Activated B cell treated with CpG ODN at 0.5 μM for 24 hours (primary cell): ENCODE measurements around the gene RAD54L. TPM values are rescaled to one million over a fixed set of nuclear protein-coding genes. Genes with fewer than 3 reads are reported as not detected.
A peak's percentile ranks its signal among the peaks of the same experiment; 100 is the strongest.

Source experiments
- ATAC-seq: fragments of 200-7000 bp; cut with Tn5 transposase; one replicate; pipeline ENCODE4 v1.10.0; 2021; ENCODE audit warnings: low read depth, mild to moderate bottlenecking, moderate library complexity
- CTCF ChIA-PET: fragments of 350-600 bp; sonication (Branson Sonifier 250); formaldehyde crosslinking; loops from one replicate; lab custom pipeline; 2021; ENCODE audit warnings: antibody characterized with exemption; lab: Charles Lee
- POLR2A ChIA-PET: fragments of 350-600 bp; sonication (Branson Sonifier 250); formaldehyde crosslinking; loops from one replicate; lab custom pipeline; 2021; ENCODE audit warnings: antibody characterized with exemption; lab: Charles Lee
- DNase-seq: peaks from one replicate; pipeline ENCODE4 v3.0.0; 2022
- H3K27ac Mint-ChIP-seq: one replicate; pipeline ENCODE4 v1.8.0; 2020; ENCODE audit warnings: mixed read lengths
- H3K27me3 Mint-ChIP-seq: one replicate; pipeline ENCODE4 v1.8.0; 2021; ENCODE audit warnings: mixed read lengths
- H3K36me3 Mint-ChIP-seq: one replicate; pipeline ENCODE4 v1.8.0; 2021; ENCODE audit warnings: low read depth, mixed read lengths
- H3K4me1 Mint-ChIP-seq: one replicate; pipeline ENCODE4 v1.8.0; 2021; ENCODE audit warnings: mixed read lengths
- H3K4me3 Mint-ChIP-seq: one replicate; pipeline ENCODE4 v1.8.0; 2020; ENCODE audit warnings: mild to moderate bottlenecking, mixed read lengths
- H3K9me3 Mint-ChIP-seq: one replicate; pipeline ENCODE4 v1.8.0; 2020; ENCODE audit warnings: mixed read lengths
- intact Hi-C: fragments of 100-400 bp; cut with micrococcal nuclease; formaldehyde crosslinking; loops from one replicate; pipeline ENCODE4 v1.15.1; 2024
- total RNA-seq: library from RNA; stranded (reverse); gene quantifications from 2 replicates; pipeline ENCODE4 v1.2.3, GENCODE V29; 2022
- TF ChIP-seq, protein P1 (sequence below): fragments of 200-600 bp; IDR thresholded peaks from one replicate; pipeline ENCODE4 v1.8.0; 2022; ENCODE audit warnings: antibody characterized with exemption, mild to moderate bottlenecking

The RAD54L gene
- total RNA-seq = 2.9 and 3.7 TPM in 2 replicates

DNA sequence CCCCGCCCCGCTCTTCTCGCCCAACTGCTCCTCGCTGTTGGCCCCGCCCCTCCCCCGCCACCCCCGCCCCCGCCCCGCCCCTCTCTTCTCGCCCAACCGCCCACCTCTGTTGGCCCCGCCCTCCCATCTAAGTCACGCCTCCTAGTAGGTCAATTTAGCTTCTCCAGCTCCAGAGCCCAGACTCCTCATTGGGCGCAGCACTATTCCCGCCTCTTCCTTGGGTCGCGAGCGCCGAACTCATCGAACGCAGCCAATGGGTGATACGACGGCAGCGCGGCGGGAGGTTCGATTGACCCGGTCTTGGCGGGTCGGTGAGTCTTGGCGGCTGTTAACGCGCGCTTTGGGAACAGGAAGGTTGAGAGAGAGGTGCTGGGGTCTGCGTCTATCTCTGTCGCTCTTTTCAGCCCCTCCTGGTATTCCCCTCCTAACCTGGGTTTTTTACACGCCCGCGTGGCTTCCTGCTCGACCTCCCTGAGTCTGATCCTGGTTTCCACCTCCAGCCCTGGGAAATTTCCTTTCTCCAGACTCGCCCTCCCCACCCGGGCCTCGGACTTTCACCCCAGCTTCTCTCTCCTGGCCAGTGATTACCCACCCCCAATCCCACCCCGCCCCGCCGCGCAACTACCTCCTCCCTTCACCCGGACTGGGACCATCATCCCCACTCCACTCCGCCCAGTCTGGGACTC is at the start of gene RAD54L:
RAD54L (plus strand) TSS at position 328 of the 686 bp plus-strand sequence. CDS start 643 bp downstream, outside the sequence.
- peaks cover 19% of the 10 kb centered on the region for H3K4me1 Mint-ChIP-seq
- H3K27me3 Mint-ChIP-seq = no peaks in the 10 kb centered on the region
- H3K36me3 Mint-ChIP-seq = peaks cover 1% of the 10 kb centered on the region
- TF ChIP-seq, protein P1, sequence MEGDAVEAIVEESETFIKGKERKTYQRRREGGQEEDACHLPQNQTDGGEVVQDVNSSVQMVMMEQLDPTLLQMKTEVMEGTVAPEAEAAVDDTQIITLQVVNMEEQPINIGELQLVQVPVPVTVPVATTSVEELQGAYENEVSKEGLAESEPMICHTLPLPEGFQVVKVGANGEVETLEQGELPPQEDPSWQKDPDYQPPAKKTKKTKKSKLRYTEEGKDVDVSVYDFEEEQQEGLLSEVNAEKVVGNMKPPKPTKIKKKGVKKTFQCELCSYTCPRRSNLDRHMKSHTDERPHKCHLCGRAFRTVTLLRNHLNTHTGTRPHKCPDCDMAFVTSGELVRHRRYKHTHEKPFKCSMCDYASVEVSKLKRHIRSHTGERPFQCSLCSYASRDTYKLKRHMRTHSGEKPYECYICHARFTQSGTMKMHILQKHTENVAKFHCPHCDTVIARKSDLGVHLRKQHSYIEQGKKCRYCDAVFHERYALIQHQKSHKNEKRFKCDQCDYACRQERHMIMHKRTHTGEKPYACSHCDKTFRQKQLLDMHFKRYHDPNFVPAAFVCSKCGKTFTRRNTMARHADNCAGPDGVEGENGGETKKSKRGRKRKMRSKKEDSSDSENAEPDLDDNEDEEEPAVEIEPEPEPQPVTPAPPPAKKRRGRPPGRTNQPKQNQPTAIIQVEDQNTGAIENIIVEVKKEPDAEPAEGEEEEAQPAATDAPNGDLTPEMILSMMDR = no peak
- intact Hi-C loops = loop anchor here (1.0 to 10.0 kb wide), 8 partner anchors 49 to 1615 kb away; partner anchors contain the start of genes AKR1A1, EFCAB14, GPBP1L1 and LRRC41
- DNase-seq (peak; percentile 86), ATAC-seq (peak; percentile 96)
- POLR2A ChIA-PET = interaction anchor here (0.5 to 1.9 kb wide), 14 partner anchors 8 to 1616 kb away, joined by 3 to 31 read pairs (median 4); partner anchors contain the start of genes EFCAB14, LRRC41, MUTYH and NSUN4
- H3K4me3 Mint-ChIP-seq = peak within 1 kb of the TSS; percentile 95
- H3K27ac Mint-ChIP-seq = peak within 1 kb of the TSS; percentile 86
- CTCF ChIA-PET = interaction anchor here (0.7 to 2.0 kb wide), 4 partner anchors 22 to 100 kb away, joined by 3 to 9 read pairs (median 4); partner anchors contain the start of genes LRRC41 and UQCRH
- no peaks in the 10 kb centered on the region for H3K9me3 Mint-ChIP-seq

DNA sequence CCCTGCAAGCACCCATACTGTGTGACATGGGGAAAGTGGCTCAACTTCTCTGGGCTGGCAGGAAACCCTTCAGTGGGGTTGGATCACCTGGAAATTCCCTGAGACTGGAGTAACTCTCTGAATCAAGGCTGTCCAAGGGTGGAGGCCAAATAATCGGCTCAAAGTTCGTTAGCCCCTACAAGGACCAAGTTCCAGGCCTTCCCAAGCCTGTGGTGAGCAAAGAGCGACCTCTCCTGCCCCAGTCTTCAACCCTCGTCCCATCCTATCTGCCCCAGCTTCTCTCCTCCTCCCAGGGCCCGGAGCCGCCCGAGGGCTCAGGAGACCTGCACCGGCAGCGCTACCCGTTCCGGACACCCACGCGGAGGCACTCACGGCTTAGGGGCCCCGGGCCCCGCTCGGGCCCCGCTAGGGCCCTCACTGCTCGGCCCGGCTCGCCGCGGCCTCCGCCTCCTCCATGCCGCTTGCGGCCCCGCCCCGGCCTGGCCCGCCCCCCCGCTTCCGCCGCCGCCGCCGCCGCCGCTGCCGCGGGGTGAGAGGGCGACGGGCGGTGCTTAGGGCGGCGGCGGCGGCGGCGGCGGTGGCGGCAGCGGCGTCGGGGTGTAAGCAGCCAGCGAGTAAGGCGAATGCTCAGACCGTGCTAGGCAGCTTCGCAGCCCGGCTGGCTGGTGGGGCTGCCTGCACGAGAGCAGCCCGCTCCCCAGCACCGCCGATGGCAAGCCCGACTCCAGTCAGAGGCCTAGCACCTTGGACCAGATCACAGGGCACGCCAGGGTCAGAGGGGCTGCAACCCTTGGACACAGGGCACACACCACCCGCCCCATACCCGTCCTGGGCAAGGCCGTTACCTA is 49.4 kb upstream of the RAD54L start, which contains the start of gene POMGNT1:
POMGNT1 (minus strand) TSS at position 471 of the 848 bp plus-strand sequence. CDS start 613 bp downstream, outside the sequence.
- Mint-ChIP-seq H3K27me3 (peaks cover 4% of the 10 kb centered on the region), H3K36me3 (peaks cover 24% of the 10 kb centered on the region), H3K27ac (peak within 1 kb of the TSS; percentile 30), H3K9me3 (no peaks in the 10 kb centered on the region), H3K4me3 (peak within 1 kb of the TSS; percentile 85), H3K4me1 (peaks cover 21% of the 10 kb centered on the region)
- POLR2A ChIA-PET = interaction anchor here (1.4 to 1.7 kb wide), 2 partner anchors 142 to 512 kb away, joined by 5 to 6 read pairs; partner anchors contain the start of genes GPBP1L1 and NSUN4
- intact Hi-C loops = loop anchor here (1.0 to 2.0 kb wide), 2 partner anchors 25 to 49 kb away; partner anchors contain the start of gene RAD54L
- TF ChIP-seq, protein P1 = no peak
- CTCF ChIA-PET = no interaction called here
- DNase-seq = peak; percentile 84
- peak; percentile 95 for ATAC-seq

DNA sequence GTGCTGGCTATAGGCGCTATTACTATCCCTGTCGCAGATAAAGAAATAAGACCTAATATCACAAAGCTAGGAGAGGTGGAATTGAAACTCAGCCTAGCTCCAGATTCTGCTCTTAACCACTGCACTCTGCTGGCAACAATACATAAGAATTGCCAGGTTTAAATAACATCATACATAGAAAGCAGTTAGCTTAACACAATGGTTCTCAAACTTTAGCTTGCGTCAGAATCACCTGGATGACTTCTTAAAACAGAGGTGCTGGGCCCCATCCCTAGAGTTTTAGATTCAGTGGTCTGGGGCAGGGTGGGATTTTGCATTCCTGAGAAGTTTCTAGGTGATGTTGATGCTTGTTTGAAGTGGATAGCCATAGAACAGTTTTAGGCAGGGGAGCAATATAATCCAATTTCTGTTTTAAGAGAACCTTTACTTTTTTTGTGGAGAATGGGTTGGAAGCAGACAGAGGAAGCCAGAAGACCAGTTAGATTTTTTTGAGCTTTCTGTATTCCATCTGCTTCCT is 48.3 kb upstream of the RAD54L start:
- no peak for DNase-seq
- H3K27ac Mint-ChIP-seq = no peak overlapping the region
- H3K9me3 Mint-ChIP-seq = no peaks in the 10 kb centered on the region
- TF ChIP-seq, protein P1 = no peak
- no peak for ATAC-seq
- intact Hi-C loops = loop anchor here (2.0 kb wide), 1 partner anchor 24 kb away; no protein-coding TSS in a partner anchor
- POLR2A ChIA-PET = interaction anchor here (0.6 to 1.7 kb wide), 2 partner anchors 141 to 209 kb away, joined by 3 to 6 read pairs; partner anchors contain the start of gene NSUN4
- peaks cover 30% of the 10 kb centered on the region for H3K4me1 Mint-ChIP-seq
- peaks cover 4% of the 10 kb centered on the region for H3K27me3 Mint-ChIP-seq
- H3K4me3 Mint-ChIP-seq = peak overlapping the region; percentile 53
- H3K36me3 Mint-ChIP-seq = peaks cover 17% of the 10 kb centered on the region
- CTCF ChIA-PET = interaction anchor here (0.6 to 0.8 kb wide), 2 partner anchors 24 to 25 kb away, joined by 3 read pairs; no protein-coding TSS in a partner anchor

DNA sequence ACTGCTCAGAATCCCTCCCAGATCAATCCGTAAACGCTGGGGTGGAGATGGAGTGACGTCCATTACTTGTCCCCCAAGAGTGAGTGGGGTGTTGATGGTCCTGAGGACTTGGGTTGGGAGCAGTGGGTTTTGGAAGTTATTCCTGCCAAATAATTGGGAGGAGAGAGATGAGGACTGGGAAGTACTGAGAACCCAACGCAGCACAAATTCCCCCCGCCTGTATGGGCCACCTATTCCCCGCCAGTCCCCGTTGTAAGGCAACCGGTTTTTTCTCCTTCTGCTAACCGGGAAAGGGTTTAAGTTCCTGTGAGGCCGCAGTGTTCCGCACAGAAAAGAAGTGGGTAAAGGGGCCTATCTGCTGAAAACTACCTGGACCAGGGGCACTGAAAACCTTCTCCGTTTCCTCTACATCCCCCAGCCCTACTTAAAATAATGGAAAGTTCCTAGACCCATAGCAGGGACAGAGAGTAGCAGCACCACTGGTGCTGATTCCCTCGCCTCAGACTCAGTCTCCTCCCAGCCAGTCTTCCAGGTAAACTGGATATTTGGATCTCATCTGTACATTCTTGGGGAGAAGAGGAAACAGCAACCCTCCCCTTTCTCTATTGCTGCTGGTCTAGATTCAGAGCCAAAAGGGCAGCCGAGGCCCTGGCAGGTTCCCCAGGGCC is 43.7 kb upstream of the RAD54L start:
- H3K27me3 Mint-ChIP-seq = peaks cover 4% of the 10 kb centered on the region
- TF ChIP-seq, protein P1 = no peak
- H3K4me3 Mint-ChIP-seq = peak overlapping the region; percentile 79
- DNase-seq = no peak
- H3K36me3 Mint-ChIP-seq = peaks cover 3% of the 10 kb centered on the region
- intact Hi-C loops = no loop called here
- CTCF ChIA-PET = no interaction called here
- no peak overlapping the region for H3K27ac Mint-ChIP-seq
- H3K4me1 Mint-ChIP-seq = peaks cover 20% of the 10 kb centered on the region
- H3K9me3 Mint-ChIP-seq = no peaks in the 10 kb centered on the region
- POLR2A ChIA-PET = interaction anchor here (0.6 kb wide), 1 partner anchor 99 kb away, joined by 3 read pairs; the partner anchor contains the start of gene LRRC41
- no peak for ATAC-seq
